ENCODE data around the gene LIMD2.

The LIMD2 gene

GRCh38 chr17:63709110-63709509 lies 9.2 kb upstream of the LIMD2 start:
- DNase-seq (ENCODE audit: insufficient read length) = no peak
- no peak for FAIRE-seq
- TF ChIP-seq POLR2A (IDR thresholded peaks at IDR 0.05; ENCODE audit: low read depth, low read length) (no peak), POLR2AphosphoS5 (IDR thresholded peaks at IDR 0.05; ENCODE audit: low read depth, low read length) (no peak), TAF1 (IDR thresholded peaks at IDR 0.05; ENCODE audit: borderline replicate concordance, low read depth, low read length) (no peak)

DNA sequence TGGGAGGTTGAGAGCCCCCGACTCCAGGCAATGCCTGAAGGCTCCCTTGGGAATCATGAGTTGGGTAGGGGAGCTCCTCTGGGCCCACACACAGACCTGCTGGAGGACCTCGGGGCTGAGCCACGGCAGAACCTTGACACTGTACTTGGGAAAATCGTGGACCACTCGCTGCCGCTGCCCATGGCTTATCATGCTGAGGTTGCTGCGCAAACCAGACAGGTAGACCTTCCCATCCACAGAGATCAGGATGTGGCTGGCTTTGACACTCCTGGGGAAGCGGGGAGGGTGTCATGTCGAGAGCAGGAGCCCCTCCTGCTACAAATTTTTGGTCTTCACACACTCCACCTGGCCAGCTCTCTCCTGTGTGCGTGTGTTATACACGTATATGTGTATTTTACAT lies 7.2 kb upstream of the LIMD2 start:
- no peak for TF ChIP-seq POLR2A (IDR thresholded peaks at IDR 0.05; ENCODE audit: low read depth, low read length)
- TF ChIP-seq POLR2AphosphoS5 (IDR thresholded peaks at IDR 0.05; ENCODE audit: low read depth, low read length) = no peak
- TF ChIP-seq TAF1 (IDR thresholded peaks at IDR 0.05; ENCODE audit: borderline replicate concordance, low read depth, low read length) = no peak
- no peak for DNase-seq (ENCODE audit: insufficient read length)
- no peak for FAIRE-seq

- DNase-seq (ENCODE audit: insufficient read length) (no peak), FAIRE-seq (no peak)
- no peak for TF ChIP-seq TAF1 (IDR thresholded peaks at IDR 0.05; ENCODE audit: borderline replicate concordance, low read depth, low read length)
- TF ChIP-seq POLR2AphosphoS5 (IDR thresholded peaks at IDR 0.05; ENCODE audit: low read depth, low read length) = no peak
- no peak for TF ChIP-seq POLR2A (IDR thresholded peaks at IDR 0.05; ENCODE audit: low read depth, low read length)
Measured at GRCh38 chr17:63706336-63707082, 6.6 kb upstream of the LIMD2 start.

- DNase-seq (ENCODE audit: insufficient read length) (no peak), FAIRE-seq (no peak)
- TF ChIP-seq POLR2AphosphoS5 (IDR thresholded peaks at IDR 0.05; ENCODE audit: low read depth, low read length) (no peak), POLR2A (IDR thresholded peaks at IDR 0.05; ENCODE audit: low read depth, low read length) (no peak), TAF1 (IDR thresholded peaks at IDR 0.05; ENCODE audit: borderline replicate concordance, low read depth, low read length) (no peak)
Measured at GRCh38 chr17:63705657-63706056, 5.7 kb upstream of the LIMD2 start.

GRCh38 chr17:63704836-63705235 lies 4.9 kb upstream of the LIMD2 start:
- no peak for TF ChIP-seq TAF1 (IDR thresholded peaks at IDR 0.05; ENCODE audit: borderline replicate concordance, low read depth, low read length)
- TF ChIP-seq POLR2AphosphoS5 (IDR thresholded peaks at IDR 0.05; ENCODE audit: low read depth, low read length) = no peak
- TF ChIP-seq POLR2A (IDR thresholded peaks at IDR 0.05; ENCODE audit: low read depth, low read length) = no peak
- FAIRE-seq = no peak
- DNase-seq (ENCODE audit: insufficient read length) = no peak

DNA sequence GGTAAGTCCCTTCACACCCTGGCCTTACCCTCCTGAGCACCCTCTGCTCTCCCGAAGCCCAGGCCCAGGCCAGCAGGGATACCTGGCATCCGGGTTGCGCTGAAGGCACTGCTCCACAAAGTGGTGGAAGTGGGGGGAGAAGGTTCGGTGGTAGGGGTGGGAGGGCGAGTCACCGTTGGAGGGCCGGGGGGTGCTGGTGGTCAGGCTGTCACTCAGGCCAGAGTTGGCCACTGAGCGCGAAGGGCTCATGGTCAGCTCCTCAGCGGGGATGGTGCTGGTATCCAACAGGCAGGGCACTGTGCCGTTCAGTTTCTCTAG lies 4.3 kb upstream of the LIMD2 start:
- DNase-seq (ENCODE audit: insufficient read length) (no peak), FAIRE-seq (no peak)
- TF ChIP-seq POLR2A (IDR thresholded peaks at IDR 0.05; ENCODE audit: low read depth, low read length) = no peak
- TF ChIP-seq POLR2AphosphoS5 (IDR thresholded peaks at IDR 0.05; ENCODE audit: low read depth, low read length) = no peak
- TF ChIP-seq TAF1 (IDR thresholded peaks at IDR 0.05; ENCODE audit: borderline replicate concordance, low read depth, low read length) = no peak

GRCh38 chr17:63703556-63704258 lies 3.8 kb upstream of the LIMD2 start:
- no peak for FAIRE-seq
- no peak for DNase-seq (ENCODE audit: insufficient read length)
- TF ChIP-seq TAF1 (IDR thresholded peaks at IDR 0.05; ENCODE audit: borderline replicate concordance, low read depth, low read length) (no peak), POLR2AphosphoS5 (IDR thresholded peaks at IDR 0.05; ENCODE audit: low read depth, low read length) (no peak; the same call in 1 of the 2 replicates), POLR2A (IDR thresholded peaks at IDR 0.05; ENCODE audit: low read depth, low read length) (no peak)

DNA sequence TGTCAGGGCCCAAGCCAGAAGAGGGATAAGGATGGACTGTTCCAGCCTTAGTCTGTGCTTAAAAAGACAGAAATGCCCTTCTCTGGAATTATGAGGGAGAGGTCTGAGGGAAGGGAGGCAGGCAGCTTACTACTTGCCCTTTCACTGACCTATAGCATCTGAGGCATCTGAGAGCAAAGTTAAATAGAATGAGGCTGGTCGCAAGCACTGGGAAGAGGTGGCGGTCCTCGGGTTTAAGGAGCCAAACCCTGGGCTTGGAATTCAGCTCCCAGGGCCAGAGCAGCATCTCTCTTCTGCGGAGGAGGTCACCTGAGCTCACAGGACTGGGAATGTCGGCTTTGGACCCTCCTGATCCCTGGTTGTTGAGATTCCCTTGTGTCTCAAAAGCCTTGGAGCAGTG lies 3.1 kb upstream of the LIMD2 start:
- DNase-seq (ENCODE audit: insufficient read length) (no peak), FAIRE-seq (no peak)

DNA sequence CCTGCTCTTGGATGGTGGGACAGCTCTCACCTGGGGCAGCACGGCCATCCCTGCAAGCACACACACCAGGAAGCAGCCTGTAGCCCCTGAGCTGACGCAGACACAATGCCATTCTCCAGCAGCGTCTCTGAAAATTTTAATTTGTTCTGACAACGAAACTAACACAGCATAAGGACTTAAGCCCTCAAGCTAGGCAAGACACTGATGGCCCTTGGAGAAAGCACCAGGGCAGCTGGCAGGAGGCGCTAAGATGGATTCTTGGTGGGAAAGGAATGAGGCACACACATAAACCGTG lies 2.7 kb upstream of the LIMD2 start:
- TF ChIP-seq POLR2A (IDR thresholded peaks at IDR 0.05; ENCODE audit: low read depth, low read length) (no peak; the same call in 1 of the 2 replicates), POLR2AphosphoS5 (IDR thresholded peaks at IDR 0.05; ENCODE audit: low read depth, low read length) (no peak), TAF1 (IDR thresholded peaks at IDR 0.05; ENCODE audit: borderline replicate concordance, low read depth, low read length) (no peak)
- no peak for DNase-seq (ENCODE audit: insufficient read length)
- no peak for FAIRE-seq

More for the DNA sequence above, 3.1 kb upstream of the LIMD2 start:
- TF ChIP-seq POLR2AphosphoS5 (IDR thresholded peaks at IDR 0.05; ENCODE audit: low read depth, low read length) = no peak

- peak; percentile 82 for FAIRE-seq
- DNase-seq (ENCODE audit: insufficient read length) = peak; percentile 61
- TF ChIP-seq TAF1 (IDR thresholded peaks at IDR 0.05; ENCODE audit: borderline replicate concordance, low read depth, low read length) (no peak), POLR2AphosphoS5 (IDR thresholded peaks at IDR 0.05; ENCODE audit: low read depth, low read length) (peak; percentile 62; the same call in 1 of the 2 replicates), POLR2A (IDR thresholded peaks at IDR 0.05; ENCODE audit: low read depth, low read length) (peak; percentile 43; the same call in 1 of the 2 replicates)
Measured at GRCh38 chr17:63701868-63702720, 2.2 kb upstream of the LIMD2 start.

DNA sequence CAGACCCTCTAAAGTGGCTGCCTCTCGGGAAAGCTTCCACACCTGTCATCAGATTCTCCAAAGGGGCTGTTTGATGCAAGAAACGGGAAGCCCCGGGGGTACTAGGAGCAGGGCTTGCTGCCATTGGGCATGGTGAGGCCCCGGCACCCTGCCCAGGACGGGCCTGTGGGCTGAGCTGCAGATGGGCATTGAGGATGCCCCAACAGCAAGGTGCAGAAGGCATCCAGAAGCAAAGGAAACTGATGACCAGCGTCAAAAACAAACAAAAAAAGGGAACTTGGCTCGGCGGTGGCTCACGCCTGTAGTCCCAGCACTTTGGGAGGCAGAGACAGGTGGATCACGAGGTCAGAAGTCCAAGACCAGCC lies 1.5 kb upstream of the LIMD2 start:
- no peak for FAIRE-seq
- DNase-seq (ENCODE audit: insufficient read length) = no peak
- TF ChIP-seq TAF1 (IDR thresholded peaks at IDR 0.05; ENCODE audit: borderline replicate concordance, low read depth, low read length) (no peak), POLR2A (IDR thresholded peaks at IDR 0.05; ENCODE audit: low read depth, low read length) (no peak), POLR2AphosphoS5 (IDR thresholded peaks at IDR 0.05; ENCODE audit: low read depth, low read length) (no peak; the same call in 1 of the 2 replicates)
